MM.1S (cell line): ENCODE results near the gene DOP1A.

ENCODE experiments used
- DNase-seq: peaks from one replicate; pipeline ENCODE4 v3.0.0-alpha.2; 2015
- H2AFZ ChIP-seq: fragments of 300-600 bp; sonication (generic); 2 replicates; pipeline ENCODE4 v1.6.0; 2016; ENCODE audit warnings: antibody characterized with exemption, low read length
- H3F3A ChIP-seq: fragments of 300-600 bp; sonication (generic); 2 replicates; pipeline ENCODE4 v1.6.1; 2016; ENCODE audit warnings: mild to moderate bottlenecking, antibody characterized with exemption, low read length, moderate library complexity, mixed read lengths; ENCODE audit not compliant: insufficient read depth
- H3K27ac ChIP-seq: fragments of 300-600 bp; sonication (generic); 2 replicates; pipeline ENCODE4 v1.5.1; 2016; ENCODE audit warnings: mild to moderate bottlenecking, low read length
- H3K27me3 ChIP-seq: fragments of 300-600 bp; sonication (generic); replicated peaks from 2 replicates; pipeline ENCODE4 v1.6.0; 2016; ENCODE audit warnings: low read length; ENCODE audit not compliant: insufficient read depth
- H3K36me3 ChIP-seq: fragments of 300-600 bp; sonication (generic); replicated peaks from 2 replicates; pipeline ENCODE4 v1.6.1; 2016; ENCODE audit warnings: mild to moderate bottlenecking, low read length, mixed read lengths; ENCODE audit not compliant: insufficient read depth
- H3K4me1 ChIP-seq: fragments of 300-600 bp; sonication (generic); 2 replicates; pipeline ENCODE4 v1.6.1; 2016; ENCODE audit warnings: low read length, mixed read lengths
- H3K4me2 ChIP-seq: fragments of 300-600 bp; sonication (generic); 2 replicates; pipeline ENCODE4 v1.6.0; 2016; ENCODE audit warnings: low read depth, low read length
- H3K4me3 ChIP-seq: fragments of 300-600 bp; sonication (generic); 2 replicates; pipeline ENCODE4 v1.5.1; 2016; ENCODE audit warnings: low read length, mixed read lengths
- H3K79me2 ChIP-seq: fragments of 300-600 bp; sonication (generic); 2 replicates; pipeline ENCODE4 v1.6.1; 2016; ENCODE audit warnings: mixed run types, low read length, mixed read lengths
- H3K9ac ChIP-seq: fragments of 300-600 bp; sonication (generic); 2 replicates; pipeline ENCODE4 v1.6.1; 2016; ENCODE audit warnings: low read length, mixed read lengths
- H3K9me2 ChIP-seq: fragments of 300-600 bp; sonication (generic); replicated peaks from 2 replicates; pipeline ENCODE4 v1.6.1; 2016; ENCODE audit warnings: mild to moderate bottlenecking, low read length, mixed read lengths; ENCODE audit not compliant: insufficient read depth
- H3K9me3 ChIP-seq: fragments of 300-600 bp; sonication (generic); replicated peaks from 2 replicates; pipeline ENCODE4 v1.6.1; 2016; ENCODE audit warnings: mild to moderate bottlenecking, low read length, mixed read lengths; ENCODE audit not compliant: insufficient read depth
- H4K20me1 ChIP-seq: fragments of 300-600 bp; sonication (generic); 2 replicates; pipeline ENCODE4 v1.6.1; 2016; ENCODE audit warnings: mild to moderate bottlenecking, low read length, moderate library complexity, mixed read lengths; ENCODE audit not compliant: insufficient read depth
- CTCF ChIP-seq: fragments of 300-600 bp; sonication (generic); IDR thresholded peaks from 2 replicates; pipeline ENCODE4 v1.5.1; 2016; ENCODE audit warnings: antibody characterized with exemption, low read length, mixed read lengths
- EZH2 ChIP-seq: fragments of 300-600 bp; sonication (generic); optimal IDR thresholded peaks from 2 replicates; pipeline ENCODE3; 2017; ENCODE audit warnings: low read depth, mild to moderate bottlenecking, antibody characterized with exemption, low read length, mixed read lengths
- EZH2phosphoT487 ChIP-seq: fragments of 300-600 bp; sonication (generic); IDR thresholded peaks from 2 replicates; pipeline ENCODE4 v1.6.1; 2018; ENCODE audit warnings: antibody characterized with exemption, low read length

The DOP1A gene

GRCh38 chr6:83067448-83068439 lies at the start of gene DOP1A:
Gene DOP1A (plus strand): TSS chr6:83067671. CDS start chr6:83096978, 29,307 bp downstream.
- H3K79me2 ChIP-seq = peaks cover 60% of the 10 kb centered on the region

GRCh38 chr6:83019741-83020140 lies 47.7 kb upstream of the DOP1A start:
- H3K4me1 ChIP-seq = peaks cover 7% of the 10 kb centered on the region; the same call in 1 of the 2 replicates
- no peak overlapping the region for H2AFZ ChIP-seq
- no peak for DNase-seq
- TF ChIP-seq EZH2 (no peak), EZH2phosphoT487 (no peak), CTCF (no peak)
- H3K36me3 ChIP-seq = no peaks in the 10 kb centered on the region
- no peaks in the 10 kb centered on the region for H3K9me3 ChIP-seq
- H3K79me2 ChIP-seq = no peaks in the 10 kb centered on the region
- H3K9me2 ChIP-seq = no peaks in the 10 kb centered on the region
- no peaks in the 10 kb centered on the region for H3K27me3 ChIP-seq
- no peaks in the 10 kb centered on the region for H3F3A ChIP-seq
- H4K20me1 ChIP-seq = no peaks in the 10 kb centered on the region
- H3K4me3 ChIP-seq = no peak overlapping the region
- no peak overlapping the region for H3K27ac ChIP-seq
- no peak overlapping the region for H3K9ac ChIP-seq
- H3K4me2 ChIP-seq = no peak overlapping the region

More at GRCh38 chr6:83067448-83068439, at the start of gene DOP1A:
- Histone ChIP-seq H3K4me3 (peak within 1 kb of the TSS; percentile 87), H3K9ac (peak within 1 kb of the TSS; percentile 79), H3K36me3 (no peaks in the 10 kb centered on the region), H3K9me2 (no peaks in the 10 kb centered on the region), H2AFZ (peak within 1 kb of the TSS; percentile 90), H3F3A (peaks cover 23% of the 10 kb centered on the region), H3K27me3 (no peaks in the 10 kb centered on the region), H3K27ac (peak within 1 kb of the TSS; percentile 88), H3K9me3 (no peaks in the 10 kb centered on the region), H3K4me2 (peak within 1 kb of the TSS; percentile 85), H4K20me1 (no peaks in the 10 kb centered on the region), H3K4me1 (peaks cover 33% of the 10 kb centered on the region)
- DNase-seq = peak; percentile 94
- peak; percentile 93 for TF ChIP-seq CTCF
- TF ChIP-seq EZH2 = no peak

- Histone ChIP-seq H4K20me1 (no peaks in the 10 kb centered on the region), H3K9me2 (no peaks in the 10 kb centered on the region), H3K27ac (no peak overlapping the region), H3K27me3 (no peaks in the 10 kb centered on the region), H3K4me1 (0 out of 2 replicates have a peak, but pooled peaks cover 6% of the 10 kb centered on the region), H3K79me2 (no peaks in the 10 kb centered on the region), H3F3A (no peaks in the 10 kb centered on the region), H3K9me3 (no peaks in the 10 kb centered on the region), H3K36me3 (no peaks in the 10 kb centered on the region), H3K4me2 (no peak overlapping the region), H3K9ac (no peak overlapping the region), H2AFZ (no peak overlapping the region), H3K4me3 (no peak overlapping the region)
- DNase-seq = no peak
- TF ChIP-seq CTCF = no peak
- no peak for TF ChIP-seq EZH2
- TF ChIP-seq EZH2phosphoT487 = no peak
Measured at GRCh38 chr6:83031689-83032088, 35.8 kb upstream of the DOP1A start.
